Peyer's patch (tissue), 4 donors: Measurements from ENCODE around the gene ARID3B.

Experiments
- CTCF ChIP-seq, 6 experiments: fragments of 450-650 bp in 4 of 6; fragments of 200-600 bp in 2 of 6; sonication (generic) in 1 of 6; IDR thresholded peaks; one replicate each; pipeline ENCODE4 v1.5.1; 2017 to 2019; ENCODE audit warnings: antibody characterized with exemption in 6 of 6, mild to moderate bottlenecking in 3 of 6, moderate library complexity in 1 of 6
- POLR2A ChIP-seq, 2 donors: fragments of 450-650 bp; IDR thresholded peaks; one replicate each; pipeline ENCODE4 v1.5.1; 2017; ENCODE audit warnings: antibody characterized with exemption in 2 of 2, mild to moderate bottlenecking in 2 of 2, moderate library complexity in 2 of 2

DNA sequence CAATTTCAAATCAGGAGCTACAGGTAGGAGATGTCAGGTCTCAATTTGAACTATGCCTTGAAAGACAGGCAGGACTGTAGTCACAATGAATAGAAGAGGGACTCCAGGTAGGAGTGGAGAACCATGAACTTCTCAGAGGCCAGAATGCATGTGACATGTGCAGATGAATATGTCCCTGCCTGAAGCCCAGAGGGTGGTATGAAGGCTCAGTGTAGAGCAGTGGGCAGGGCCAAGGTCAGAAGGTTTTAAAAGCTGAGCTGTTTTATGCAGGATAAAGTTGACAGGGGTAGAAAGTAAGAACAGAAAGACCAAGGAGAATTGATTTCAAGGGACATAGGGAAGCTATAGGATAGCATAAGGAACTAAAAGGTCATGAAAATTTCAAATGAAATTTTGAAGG, 105.5 kb downstream of the ARID3B start:
- TF ChIP-seq CTCF (IDR thresholded peaks at IDR 0.05), result no peak
- TF ChIP-seq POLR2A (IDR thresholded peaks at IDR 0.05), result no peak
